GM12865 (cell line): ENCODE data around the gene MYO7B.

Experiments
- DNase-seq: peaks from one replicate; pipeline ENCODE4 v3.0.0; 2010; ENCODE audit warnings: low read depth
- H3K4me3 ChIP-seq: 2 replicates; pipeline ENCODE4 v1.5.1; 2011; ENCODE audit warnings: mild to moderate bottlenecking, low read depth, low read length, control low read depth
- TF ChIP-seq, protein P1 (sequence below): IDR thresholded peaks from 2 replicates; pipeline ENCODE4 v1.5.1; 2011; ENCODE audit warnings: low read length, control low read depth, low read depth, inconsistent platforms; ENCODE audit not compliant: insufficient read depth; ENCODE audit errors: missing control alignments

The MYO7B gene

DNA sequence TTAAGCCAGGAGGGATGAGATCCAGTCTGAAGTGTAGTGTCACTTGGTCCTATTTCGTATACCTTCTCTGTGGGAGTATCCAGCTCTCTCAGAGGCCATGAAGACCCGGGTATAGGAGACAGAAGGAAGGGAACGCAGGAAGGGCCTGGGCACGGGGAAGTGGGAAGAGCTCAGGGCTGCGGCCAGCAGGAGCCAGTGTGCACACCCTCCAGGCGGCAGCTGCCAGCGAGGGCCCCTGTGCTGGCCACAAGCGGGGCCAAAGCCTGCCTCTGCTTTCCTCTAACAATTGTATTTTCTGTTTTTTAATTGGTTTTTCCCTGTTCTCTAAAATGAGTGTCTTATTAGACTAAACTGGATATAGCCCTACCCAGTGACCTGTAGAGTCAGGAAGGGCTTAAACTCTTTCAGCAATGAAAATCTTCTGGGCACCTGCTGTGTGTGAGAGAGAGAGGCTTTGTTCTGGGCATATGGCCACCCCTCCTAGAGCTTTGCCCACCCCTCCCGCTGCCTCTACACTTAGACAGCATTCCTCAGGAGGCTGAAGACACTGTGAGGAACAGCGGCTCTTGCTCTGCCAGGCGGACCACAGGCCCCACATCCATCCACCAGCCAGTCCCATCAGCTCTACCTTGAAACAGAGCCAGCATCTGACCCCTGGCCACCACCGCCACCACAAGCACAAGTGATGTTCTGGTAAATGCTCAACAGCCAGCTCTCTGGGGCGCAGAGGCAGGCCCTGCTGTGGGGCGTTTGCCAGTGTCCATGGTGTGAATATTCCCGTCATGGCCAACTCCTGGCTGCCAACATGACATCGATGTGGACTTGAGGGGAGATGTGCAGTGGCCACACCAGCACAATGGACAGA lies 120.0 kb downstream of the MYO7B start:
- no peak for DNase-seq
- no peak overlapping the region for H3K4me3 ChIP-seq
- TF ChIP-seq, protein P1, sequence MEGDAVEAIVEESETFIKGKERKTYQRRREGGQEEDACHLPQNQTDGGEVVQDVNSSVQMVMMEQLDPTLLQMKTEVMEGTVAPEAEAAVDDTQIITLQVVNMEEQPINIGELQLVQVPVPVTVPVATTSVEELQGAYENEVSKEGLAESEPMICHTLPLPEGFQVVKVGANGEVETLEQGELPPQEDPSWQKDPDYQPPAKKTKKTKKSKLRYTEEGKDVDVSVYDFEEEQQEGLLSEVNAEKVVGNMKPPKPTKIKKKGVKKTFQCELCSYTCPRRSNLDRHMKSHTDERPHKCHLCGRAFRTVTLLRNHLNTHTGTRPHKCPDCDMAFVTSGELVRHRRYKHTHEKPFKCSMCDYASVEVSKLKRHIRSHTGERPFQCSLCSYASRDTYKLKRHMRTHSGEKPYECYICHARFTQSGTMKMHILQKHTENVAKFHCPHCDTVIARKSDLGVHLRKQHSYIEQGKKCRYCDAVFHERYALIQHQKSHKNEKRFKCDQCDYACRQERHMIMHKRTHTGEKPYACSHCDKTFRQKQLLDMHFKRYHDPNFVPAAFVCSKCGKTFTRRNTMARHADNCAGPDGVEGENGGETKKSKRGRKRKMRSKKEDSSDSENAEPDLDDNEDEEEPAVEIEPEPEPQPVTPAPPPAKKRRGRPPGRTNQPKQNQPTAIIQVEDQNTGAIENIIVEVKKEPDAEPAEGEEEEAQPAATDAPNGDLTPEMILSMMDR: no peak

GRCh38 chr2:127656569-127657231 lies 121.2 kb downstream of the MYO7B start:
- TF ChIP-seq, protein P1: no peak
- H3K4me3 ChIP-seq: no peak overlapping the region
- no peak for DNase-seq

GRCh38 chr2:127657232-127657595 lies 121.7 kb downstream of the MYO7B start:
- H3K4me3 ChIP-seq: no peak overlapping the region
- TF ChIP-seq, protein P1: no peak

DNA sequence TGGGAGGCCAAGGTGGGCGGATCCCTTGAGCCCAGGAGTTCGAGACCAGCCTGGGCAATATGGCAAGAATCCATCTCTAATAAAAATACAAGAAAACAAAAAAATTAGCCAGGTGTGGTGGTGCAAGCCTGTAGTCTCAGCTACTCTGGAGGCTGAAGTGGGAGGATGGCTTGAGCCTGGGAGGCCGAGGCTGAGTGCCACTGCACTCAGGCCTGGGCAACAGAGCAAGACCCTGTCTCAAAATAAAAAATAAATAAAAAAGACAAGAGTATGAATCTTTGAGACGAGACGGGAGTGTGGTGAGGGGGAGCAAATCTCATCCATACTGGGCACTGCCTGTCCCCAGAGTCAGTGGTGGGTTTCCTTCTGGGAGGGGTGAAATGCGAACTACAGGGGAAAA lies 122.7 kb downstream of the MYO7B start:
- no peak overlapping the region for H3K4me3 ChIP-seq
- TF ChIP-seq, protein P1: no peak
- no peak for DNase-seq

More at GRCh38 chr2:127657232-127657595, 121.7 kb downstream of the MYO7B start:
- no peak for DNase-seq

DNA sequence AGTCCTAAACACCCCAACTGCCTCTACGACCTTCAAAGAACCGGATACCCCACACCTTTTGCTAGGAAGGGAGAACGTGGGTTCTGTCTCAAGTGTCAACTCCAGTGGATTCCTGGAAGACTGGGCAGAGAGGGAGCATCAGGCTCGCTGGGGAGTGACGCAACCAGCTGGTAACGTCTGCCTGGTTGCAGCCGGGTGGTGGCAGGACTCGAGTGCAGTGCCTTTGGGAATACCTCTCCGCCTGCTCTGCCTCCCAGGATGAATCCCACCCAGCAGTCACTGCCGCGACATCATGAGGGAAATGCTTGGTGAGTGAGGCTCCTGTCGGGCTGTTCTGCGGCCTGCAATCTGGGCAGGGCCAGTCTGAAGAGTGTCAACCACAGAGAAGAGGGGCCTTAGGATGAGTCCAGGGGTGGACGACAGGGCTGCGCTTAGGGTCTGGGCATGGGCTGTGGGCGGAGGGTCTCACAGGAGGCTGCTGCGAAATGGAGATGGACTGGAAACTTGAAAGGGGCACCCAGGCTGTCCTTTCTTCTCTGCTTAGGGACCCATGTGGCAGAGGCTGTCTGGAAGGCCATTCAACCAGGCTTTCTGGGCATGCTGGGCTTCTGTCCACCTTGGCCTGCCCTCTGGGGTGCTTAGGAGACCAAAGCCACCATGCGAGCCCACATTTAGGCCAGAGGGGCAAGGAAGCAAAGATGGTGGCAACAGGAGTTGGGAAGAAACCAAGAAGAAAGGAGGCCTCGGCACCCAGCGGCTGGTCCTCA lies 123.3 kb downstream of the MYO7B start:
- DNase-seq: no peak
- H3K4me3 ChIP-seq: no peak overlapping the region
- TF ChIP-seq, protein P1: no peak

GRCh38 chr2:127659408-127660290 lies 124.2 kb downstream of the MYO7B start:
- TF ChIP-seq, protein P1: no peak
- DNase-seq: no peak
- H3K4me3 ChIP-seq: no peak overlapping the region
